ENCODE results near the gene TMCC2.

- TF ChIP-seq ATF2 (IDR thresholded peaks at IDR 0.05; ENCODE audit: low read length) (no peak), POLR2A (IDR thresholded peaks at IDR 0.05; ENCODE audit: control extremely low read depth in 1 of 2, low read depth in 2 of 2, low read length in 2 of 2) (no peak), BRCA1 (IDR thresholded peaks at IDR 0.05; ENCODE audit: low read depth, low read length) (no peak), CTCF (IDR thresholded peaks at IDR 0.05; ENCODE audit: control extremely low read depth in 1 of 3, insufficient read depth in 1 of 3, low read depth in 1 of 3, low read length in 3 of 3) (no peak)
Observed at GRCh38 chr1:205270764-205271163, 43.0 kb downstream of the TMCC2 start.

Measured in H1 (cell line).